Transverse colon (tissue), 4 donors: ENCODE data around the gene USP37.

Experiments used
- POLR2AphosphoS5 ChIP-seq, 3 donors: sonication (generic); formaldehyde crosslinking; IDR thresholded peaks; one replicate each; pipeline ENCODE4 v1.6.1; 2016; ENCODE audit warnings: antibody characterized with exemption in 3 of 3
- TF ChIP-seq, protein P1 (sequence below), 5 experiments: fragments of 200-600 bp in 3 of 5; fragments of 450-650 bp in 2 of 5; sonication (generic) in 3 of 5; IDR thresholded peaks; 1 replicate in 2 of 5; 2 replicates in 3 of 5; pipeline ENCODE4 v1.5.1; 2016 to 2017; ENCODE audit warnings: antibody characterized with exemption in 5 of 5, inconsistent platforms in 3 of 5, mild to moderate bottlenecking in 2 of 5, moderate library complexity in 1 of 5

DNA sequence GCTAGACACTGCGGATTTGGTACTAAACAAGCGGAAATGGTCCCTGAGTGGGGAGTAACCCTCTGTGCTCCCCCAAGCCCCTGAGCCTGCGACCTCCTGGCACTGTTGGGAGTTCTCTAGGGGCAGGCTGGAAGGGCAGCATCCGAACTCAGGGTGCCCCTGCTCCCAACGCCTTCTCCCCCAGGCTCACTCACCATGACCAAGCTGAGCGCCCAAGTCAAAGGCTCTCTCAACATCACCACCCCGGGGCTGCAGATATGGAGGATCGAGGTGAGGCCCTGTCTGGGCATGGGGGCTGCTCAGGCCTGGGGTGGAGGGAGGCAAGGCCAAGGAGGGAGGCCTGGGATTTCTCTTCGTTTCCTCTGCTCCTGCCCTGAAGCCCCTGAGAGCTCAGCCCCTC, 144.6 kb downstream of the USP37 start:
- TF ChIP-seq POLR2AphosphoS5 (IDR thresholded peaks at IDR 0.05) = no peak
- TF ChIP-seq, protein P1, sequence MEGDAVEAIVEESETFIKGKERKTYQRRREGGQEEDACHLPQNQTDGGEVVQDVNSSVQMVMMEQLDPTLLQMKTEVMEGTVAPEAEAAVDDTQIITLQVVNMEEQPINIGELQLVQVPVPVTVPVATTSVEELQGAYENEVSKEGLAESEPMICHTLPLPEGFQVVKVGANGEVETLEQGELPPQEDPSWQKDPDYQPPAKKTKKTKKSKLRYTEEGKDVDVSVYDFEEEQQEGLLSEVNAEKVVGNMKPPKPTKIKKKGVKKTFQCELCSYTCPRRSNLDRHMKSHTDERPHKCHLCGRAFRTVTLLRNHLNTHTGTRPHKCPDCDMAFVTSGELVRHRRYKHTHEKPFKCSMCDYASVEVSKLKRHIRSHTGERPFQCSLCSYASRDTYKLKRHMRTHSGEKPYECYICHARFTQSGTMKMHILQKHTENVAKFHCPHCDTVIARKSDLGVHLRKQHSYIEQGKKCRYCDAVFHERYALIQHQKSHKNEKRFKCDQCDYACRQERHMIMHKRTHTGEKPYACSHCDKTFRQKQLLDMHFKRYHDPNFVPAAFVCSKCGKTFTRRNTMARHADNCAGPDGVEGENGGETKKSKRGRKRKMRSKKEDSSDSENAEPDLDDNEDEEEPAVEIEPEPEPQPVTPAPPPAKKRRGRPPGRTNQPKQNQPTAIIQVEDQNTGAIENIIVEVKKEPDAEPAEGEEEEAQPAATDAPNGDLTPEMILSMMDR (IDR thresholded peaks at IDR 0.05) = no peak
